HG03196 (cell line): ENCODE measurements around the gene TOLLIP.

Experiments used
- ATAC-seq: cut with Tn5 transposase; IDR thresholded peaks from one replicate; pipeline ENCODE4 v1.9.1; 2021; ENCODE audit not compliant: unreplicated experiment

The TOLLIP gene

GRCh38 chr11:1299621-1300020, 9.8 kb downstream of the TOLLIP start:
- no peak for ATAC-seq

- ATAC-seq: no peak
Measured at GRCh38 chr11:1298695-1299492, 10.5 kb downstream of the TOLLIP start.

GRCh38 chr11:1297576-1298473, 11.6 kb downstream of the TOLLIP start:
- ATAC-seq: no peak

- ATAC-seq: no peak
Measured at GRCh38 chr11:1297011-1297575, 12.3 kb downstream of the TOLLIP start.

- no peak for ATAC-seq
Measured at GRCh38 chr11:1296287-1296686, 13.1 kb downstream of the TOLLIP start.

- no peak for ATAC-seq
Measured at GRCh38 chr11:1295591-1295990, 13.8 kb downstream of the TOLLIP start.

GRCh38 chr11:1295086-1295485, 14.3 kb downstream of the TOLLIP start:
- no peak for ATAC-seq

- ATAC-seq: no peak
Measured at GRCh38 chr11:1293619-1294015, 15.8 kb downstream of the TOLLIP start.

GRCh38 chr11:1292644-1293618, 16.5 kb downstream of the TOLLIP start:
- ATAC-seq: no peak

GRCh38 chr11:1292018-1292643, 17.3 kb downstream of the TOLLIP start:
- ATAC-seq: no peak

GRCh38 chr11:1291295-1292017, 18.0 kb downstream of the TOLLIP start:
- ATAC-seq: no peak

GRCh38 chr11:1290052-1291040, 19.1 kb downstream of the TOLLIP start:
- ATAC-seq: no peak

- ATAC-seq: no peak
Measured at GRCh38 chr11:1289211-1289935, 20.1 kb downstream of the TOLLIP start.

- ATAC-seq: no peak
Measured at GRCh38 chr11:1288426-1289151, 20.8 kb downstream of the TOLLIP start.

- no peak for ATAC-seq
Measured at GRCh38 chr11:1287928-1288327, 21.5 kb downstream of the TOLLIP start.

GRCh38 chr11:1285876-1286275, 23.6 kb downstream of the TOLLIP start:
- no peak for ATAC-seq

- ATAC-seq: no peak
Measured at GRCh38 chr11:1285316-1285744, 24.1 kb downstream of the TOLLIP start.
